Measurements from ENCODE around the gene SMARCAL1.

GRCh38 chr2:216426938-216427337 is 14.7 kb downstream of the SMARCAL1 start:
- TF ChIP-seq NRF1 (IDR thresholded peaks at IDR 0.05; ENCODE audit: low read depth, low read length) (no peak), CTCF (IDR thresholded peaks at IDR 0.05) (no peak), MXI1 (IDR thresholded peaks at IDR 0.05; ENCODE audit: low read depth, low read length) (no peak), TAF1 (IDR thresholded peaks at IDR 0.05; ENCODE audit: borderline replicate concordance, low read depth, low read length) (no peak)

Measured in SK-N-SH (cell line).